GM19328 (cell line): Measurements from ENCODE around the gene CORIN.
"Not testable (repeated sequence)": the region's sequence is repeated elsewhere in the genome, so short reads cannot be mapped to it uniquely, and the experiment has no call there.

Experiments used
- ATAC-seq: cut with Tn5 transposase; IDR thresholded peaks from one replicate; pipeline ENCODE4 v1.9.1; 2021; ENCODE audit warnings: mild to moderate bottlenecking, moderate library complexity; ENCODE audit not compliant: unreplicated experiment

The CORIN gene

GRCh38 chr4:47731182-47731581 is 106.7 kb downstream of the CORIN start:
- ATAC-seq, result no peak

DNA sequence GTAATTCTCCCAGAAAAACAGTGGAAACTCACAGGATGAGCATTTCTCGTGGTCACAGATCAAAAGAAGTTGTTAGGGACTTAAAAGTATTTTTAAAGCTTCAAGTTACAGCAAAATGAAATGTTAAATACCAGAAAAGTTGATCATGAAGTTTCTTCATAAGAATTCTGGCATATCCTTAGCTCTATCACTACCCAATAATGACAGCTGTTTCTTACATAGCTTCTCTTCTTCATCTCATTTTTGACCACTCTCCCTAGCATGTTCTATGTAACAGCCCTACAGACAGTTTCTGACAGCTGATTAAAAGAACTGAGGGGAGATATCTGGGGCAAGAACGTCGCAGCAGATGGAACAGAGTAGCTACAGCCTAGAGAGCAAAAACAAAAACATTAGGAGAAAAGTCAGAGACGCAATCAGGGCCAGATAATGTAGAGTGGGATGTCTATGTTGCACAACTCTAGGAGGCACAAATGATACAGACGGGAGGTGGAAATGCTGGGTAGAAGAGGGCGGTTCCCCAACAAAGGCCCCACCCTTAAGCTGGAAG is 108.7 kb downstream of the CORIN start:
- no peak for ATAC-seq

- ATAC-seq, result no peak
Observed at GRCh38 chr4:47721892-47722575, 115.8 kb downstream of the CORIN start.

DNA sequence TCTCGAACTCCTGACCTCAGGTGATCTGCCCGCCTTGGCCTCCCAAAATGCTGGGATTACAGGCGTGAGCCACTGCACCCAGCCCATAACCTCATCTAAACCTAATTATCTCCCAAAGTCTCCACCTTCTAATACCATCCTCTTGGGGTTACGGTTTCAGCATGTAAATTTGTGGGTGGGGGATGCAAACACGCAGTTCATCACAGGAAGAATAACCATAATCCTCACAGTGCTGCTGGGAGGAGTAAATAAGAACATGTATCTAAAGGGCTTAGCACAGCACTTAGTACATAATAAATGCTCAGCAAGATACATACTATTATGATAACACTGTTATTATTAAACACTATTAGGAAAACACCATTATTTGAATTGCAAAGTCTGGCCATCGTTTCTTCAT is 116.4 kb downstream of the CORIN start:
- no peak for ATAC-seq

DNA sequence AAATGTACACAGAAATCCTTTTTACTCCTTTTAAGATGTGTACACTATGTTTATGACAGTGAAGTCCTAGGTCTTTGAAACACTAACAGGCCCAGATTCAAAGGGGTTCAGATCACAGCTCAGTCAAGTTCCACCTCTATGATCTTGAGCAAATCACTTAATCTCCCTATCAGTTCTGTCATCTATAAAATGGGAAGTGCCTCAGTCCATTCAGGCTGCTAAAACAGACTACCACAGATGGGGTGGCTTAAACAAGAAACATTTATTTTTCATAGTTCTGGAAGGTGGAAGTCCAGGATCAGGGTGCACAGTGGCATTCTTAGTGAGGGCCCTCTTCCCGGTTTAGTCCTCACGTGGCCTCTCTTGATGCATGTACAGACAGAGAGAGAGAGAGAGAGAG is 117.1 kb downstream of the CORIN start:
- ATAC-seq, result no peak

DNA sequence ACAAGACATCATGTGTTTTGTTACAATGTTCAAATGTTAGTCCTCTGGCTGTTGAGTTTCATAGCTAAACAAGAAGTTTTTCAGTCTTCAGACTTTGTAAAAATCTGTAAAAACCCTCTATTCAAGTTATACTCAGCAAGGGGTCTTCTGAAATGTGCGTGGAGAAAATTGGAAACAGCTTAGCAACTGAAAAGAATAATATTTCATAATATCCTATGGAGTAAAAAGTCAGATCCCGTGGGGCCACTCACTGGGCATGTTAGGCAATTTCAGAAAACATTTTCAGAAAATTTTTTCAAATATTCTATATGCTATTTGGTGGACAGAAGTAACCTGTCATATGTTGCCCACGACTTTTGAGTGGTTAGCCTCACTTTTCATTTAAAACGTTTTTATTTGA is 118.3 kb downstream of the CORIN start:
- ATAC-seq, result no peak

GRCh38 chr4:47718696-47719095 is 119.2 kb downstream of the CORIN start:
- ATAC-seq, result no peak

GRCh38 chr4:47717188-47717587 is 120.7 kb downstream of the CORIN start:
- ATAC-seq, result no peak

GRCh38 chr4:47715716-47716416 is 122.0 kb downstream of the CORIN start:
- no peak for ATAC-seq

DNA sequence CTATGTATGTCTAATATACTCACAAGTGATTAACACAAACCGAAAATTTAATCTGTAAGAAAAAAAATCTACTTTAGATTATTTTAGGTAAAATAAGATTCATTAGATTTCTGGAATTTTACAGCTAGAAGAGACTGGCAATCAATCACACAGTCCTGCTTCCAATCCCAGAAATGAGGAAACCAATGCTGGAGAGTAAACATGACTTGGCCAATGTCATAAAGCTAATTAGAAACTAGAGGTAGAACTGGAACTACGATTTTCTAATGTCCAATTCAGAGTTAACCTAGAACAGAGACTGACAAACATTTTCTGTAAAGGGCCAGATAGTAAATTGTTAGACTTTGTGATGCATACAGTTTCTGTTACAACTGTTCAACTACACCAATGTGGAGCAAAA is 123.6 kb downstream of the CORIN start:
- no peak for ATAC-seq

DNA sequence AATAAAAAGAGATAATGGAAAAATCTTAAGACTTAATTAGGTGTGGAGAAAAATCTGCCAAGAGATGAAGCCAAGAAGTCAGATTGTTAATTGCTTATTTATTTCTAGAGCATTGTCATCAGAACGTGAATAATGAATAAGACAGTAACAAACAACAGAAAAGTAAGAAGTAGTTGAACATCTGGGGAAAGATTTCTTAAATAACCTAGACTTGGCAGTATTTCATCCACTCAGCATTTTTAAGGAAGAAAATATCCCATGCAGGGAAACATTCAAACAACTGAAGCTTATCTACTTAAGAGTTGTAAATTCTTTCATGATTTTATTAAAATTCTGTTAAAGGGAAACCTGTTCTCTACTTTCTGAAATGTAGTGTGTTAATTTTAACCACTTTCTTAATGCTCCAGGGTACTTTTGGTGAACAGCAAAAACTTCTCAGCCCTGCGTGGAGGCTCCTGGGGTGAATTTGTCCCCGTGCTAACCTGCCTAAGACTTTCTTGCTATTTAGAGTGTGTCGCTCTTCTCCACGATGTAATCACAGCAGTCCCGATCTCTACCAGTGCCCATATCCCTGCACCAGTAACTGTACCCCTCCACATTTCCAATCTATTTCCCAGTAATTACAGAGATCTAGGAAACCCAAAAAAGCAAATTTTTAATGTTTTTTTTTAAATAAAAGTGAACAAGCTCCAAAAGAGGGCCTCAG is 124.6 kb downstream of the CORIN start:
- ATAC-seq, result no peak

- ATAC-seq, result no peak
Observed at GRCh38 chr4:47711646-47712045, 126.2 kb downstream of the CORIN start.

DNA sequence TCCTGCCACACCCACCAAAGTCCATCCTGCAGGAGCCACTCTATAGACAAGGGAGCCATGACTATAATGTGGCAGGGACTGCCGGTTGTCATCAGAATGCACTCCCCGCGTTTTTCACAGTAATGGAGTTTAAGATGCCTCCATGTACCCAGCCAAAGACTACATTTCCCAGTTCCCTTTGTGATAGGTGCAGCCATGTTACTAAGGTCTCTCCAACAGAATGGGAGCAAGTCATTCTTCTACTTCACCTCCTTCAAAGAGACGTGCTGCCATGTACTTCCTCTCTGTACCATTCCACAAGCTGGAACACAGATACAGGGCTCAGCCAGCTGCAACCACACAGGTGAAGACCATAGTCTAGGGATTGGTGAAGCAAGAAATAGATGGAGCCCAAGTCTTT is 126.7 kb downstream of the CORIN start:
- ATAC-seq, result no peak

- not testable (repeated sequence) for ATAC-seq
Observed at GRCh38 chr4:47706352-47706751, 131.5 kb downstream of the CORIN start.

- no peak for ATAC-seq
Observed at GRCh38 chr4:47705326-47705981, 132.4 kb downstream of the CORIN start.

GRCh38 chr4:47704693-47705325 is 133.1 kb downstream of the CORIN start:
- ATAC-seq, result no peak

- ATAC-seq, result no peak
Observed at GRCh38 chr4:47703956-47704355, 133.9 kb downstream of the CORIN start.

DNA sequence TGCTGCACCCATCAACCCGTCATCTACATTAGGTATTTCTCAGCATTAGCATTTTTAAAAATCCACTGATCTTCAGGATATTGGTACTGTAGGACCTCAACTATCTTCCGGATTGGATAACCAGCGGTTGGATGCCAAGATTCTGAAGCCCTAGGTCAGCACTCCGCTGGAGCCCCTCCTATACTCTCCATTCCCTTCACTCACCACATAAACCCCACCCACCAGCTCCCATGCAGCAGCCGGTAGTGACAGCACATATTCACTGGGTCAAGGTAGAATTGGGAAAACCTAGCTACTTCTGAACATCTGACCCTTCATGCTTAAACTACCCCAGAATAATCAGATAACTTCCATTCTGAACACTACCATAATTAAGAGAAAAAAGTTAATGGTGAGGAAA is 134.9 kb downstream of the CORIN start:
- ATAC-seq, result no peak

DNA sequence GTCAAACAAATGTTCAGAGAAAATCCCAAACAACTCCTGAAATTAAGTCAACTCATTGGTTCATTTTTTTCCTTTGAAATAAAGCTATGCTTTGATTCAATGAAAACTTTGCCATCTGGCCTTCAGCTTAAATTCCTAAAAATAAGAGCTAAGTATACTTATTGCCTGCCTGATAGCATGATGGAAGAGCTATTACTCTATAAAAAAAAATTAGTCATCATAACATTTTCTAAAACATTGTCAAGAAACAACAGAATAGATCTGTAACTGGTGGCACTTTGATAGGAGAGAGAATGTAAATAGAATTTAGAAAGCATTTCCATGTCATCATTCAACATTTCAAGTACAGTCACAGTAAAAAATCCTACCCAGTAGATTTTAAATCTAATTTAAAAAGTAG is 136.6 kb downstream of the CORIN start:
- no peak for ATAC-seq

- ATAC-seq, result no peak
Observed at GRCh38 chr4:47698837-47699236, 139.0 kb downstream of the CORIN start.

DNA sequence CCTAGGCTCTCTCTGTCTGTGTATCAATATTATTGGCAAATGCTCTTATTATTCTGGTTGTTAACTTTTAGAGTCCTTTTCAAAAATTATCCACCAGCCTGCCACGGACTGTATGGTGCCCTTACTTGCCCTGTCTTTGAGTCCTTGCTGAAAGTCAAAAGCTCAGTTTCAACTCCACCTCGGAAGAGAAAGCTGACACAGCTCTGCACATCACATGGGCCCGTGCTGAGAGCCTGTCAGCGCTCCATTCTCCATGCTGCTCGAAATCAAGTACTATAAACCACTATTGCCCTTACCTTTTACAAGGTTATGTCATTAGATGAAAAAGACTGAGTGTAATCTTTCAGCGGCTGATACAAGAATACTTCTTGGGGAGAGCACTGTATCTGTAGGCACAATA is 141.0 kb downstream of the CORIN start:
- ATAC-seq, result no peak
